ENCODE results near the gene CACNA1B.
A peak's percentile ranks its signal among the peaks of the same experiment; 100 is the strongest.
"Not testable (repeated sequence)": the region's sequence is repeated elsewhere in the genome, so short reads cannot be mapped to it uniquely, and the experiment has no call there.

CACNA1B gene

GRCh38 chr9:137877506-137878122 lies at the start of gene CACNA1B:
TSS of gene CACNA1B (plus strand) at chr9:137877782. CDS start at chr9:137877934, 152 bp downstream.
- DNase-seq: not testable (repeated sequence)

GRCh38 chr9:137827908-137828526 lies 49.6 kb upstream of the CACNA1B start:
- DNase-seq: no peak

GRCh38 chr9:137828527-137829259 lies 48.9 kb upstream of the CACNA1B start:
- no peak for DNase-seq

- DNase-seq: no peak
Measured at GRCh38 chr9:137829260-137829996, 48.2 kb upstream of the CACNA1B start.

- no peak for DNase-seq
Measured at GRCh38 chr9:137832191-137832700, 45.3 kb upstream of the CACNA1B start.

- no peak for DNase-seq
Measured at GRCh38 chr9:137832830-137833590, 44.6 kb upstream of the CACNA1B start.

- DNase-seq: no peak
Measured at GRCh38 chr9:137833721-137834613, 43.6 kb upstream of the CACNA1B start.

GRCh38 chr9:137834846-137835546 lies 42.6 kb upstream of the CACNA1B start:
- DNase-seq: no peak

- DNase-seq: peak; percentile 43
Measured at GRCh38 chr9:137836151-137836830, 41.3 kb upstream of the CACNA1B start.

GRCh38 chr9:137836831-137837241 lies 40.7 kb upstream of the CACNA1B start:
- no peak for DNase-seq

GRCh38 chr9:137837345-137838278 lies 40.0 kb upstream of the CACNA1B start:
- DNase-seq: no peak

GRCh38 chr9:137838576-137838975 lies 39.0 kb upstream of the CACNA1B start:
- no peak for DNase-seq

GRCh38 chr9:137843355-137843754 lies 34.2 kb upstream of the CACNA1B start:
- DNase-seq: no peak

GRCh38 chr9:137851516-137852267 lies 25.9 kb upstream of the CACNA1B start:
- no peak for DNase-seq

GRCh38 chr9:137853392-137853995 lies 24.1 kb upstream of the CACNA1B start:
- no peak for DNase-seq

GRCh38 chr9:137860361-137860760 lies 17.2 kb upstream of the CACNA1B start:
- no peak for DNase-seq

- no peak for DNase-seq
Measured at GRCh38 chr9:137865581-137866145, 11.9 kb upstream of the CACNA1B start.

Measured in NCI-H2107 (cell line).